Measurements from ENCODE around the gene TMEM231. TPM values are rescaled to one million over a fixed set of nuclear protein-coding genes. Genes with fewer than 3 reads are reported as not detected.
"Not testable (repeated sequence)": the region's sequence is repeated elsewhere in the genome, so short reads cannot be mapped to it uniquely, and the experiment has no call there.

TMEM231 gene
- polyA plus RNA-seq, 6 donors from 2014 or later, result 0.21 to 1.4 (median 1.1) TPM; not detected in 1

DNA sequence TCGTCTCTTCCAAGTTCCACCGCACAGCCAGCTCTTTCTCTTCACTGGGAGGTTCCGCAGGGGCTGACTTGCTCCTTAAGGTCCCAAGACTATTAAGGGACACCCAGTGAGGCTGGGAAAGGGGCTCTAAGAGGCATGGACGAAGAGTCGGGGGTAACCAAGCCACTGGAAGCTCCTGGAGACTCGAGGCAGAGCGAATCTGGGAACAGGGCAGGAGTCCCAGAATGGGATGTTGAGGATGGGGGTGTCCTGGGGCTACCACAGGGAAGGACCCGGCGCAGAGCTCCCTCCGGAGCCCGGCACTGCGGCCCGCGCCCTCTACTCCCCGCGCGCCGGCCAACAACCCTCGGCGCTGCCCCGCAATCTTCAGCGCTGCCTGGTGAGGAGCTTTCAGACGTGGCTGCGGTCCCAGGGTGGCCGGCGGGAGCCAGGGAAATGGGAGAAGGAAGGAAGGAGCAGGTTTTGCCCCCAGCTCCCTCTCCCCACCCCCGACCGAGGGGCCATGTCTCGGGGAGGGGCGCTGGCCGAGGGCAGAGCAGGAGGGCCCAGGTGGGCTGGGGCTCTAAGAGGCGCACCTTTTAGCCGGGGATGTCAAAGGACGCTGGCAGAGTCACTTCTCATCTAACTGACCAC lies 20.7 kb downstream of the TMEM231 start:
- Mint-ChIP-seq H3K27me3 (peaks cover 0 to 6% (median 0%) of the 10 kb centered on the region in 3 donors), H3K36me3 (no peaks in the 10 kb centered on the region)
- no peak for ATAC-seq (ENCODE audit: low read depth in 2 of 2)

GRCh38 chr16:75534560-75535205 lies 21.4 kb downstream of the TMEM231 start:
- no peaks in the 10 kb centered on the region for H3K4me1 Mint-ChIP-seq
- DNase-seq, result no peak
- no peaks in the 10 kb centered on the region for H3K9me3 Mint-ChIP-seq
- H3K27ac Mint-ChIP-seq, result peak overlapping the region in 1 of 6 donors; percentile 70
- H3K27me3 Mint-ChIP-seq, result peaks cover 0 to 6% (median 0%) of the 10 kb centered on the region in 3 donors
- no peaks in the 10 kb centered on the region for H3K36me3 Mint-ChIP-seq
- no peak for ATAC-seq (ENCODE audit: low read depth in 2 of 2)
- no peak overlapping the region for H3K4me3 Mint-ChIP-seq

More for the DNA sequence above, 20.7 kb downstream of the TMEM231 start:
- no peaks in the 10 kb centered on the region for H3K9me3 Mint-ChIP-seq
- H3K27ac Mint-ChIP-seq, result no peak overlapping the region
- H3K4me3 Mint-ChIP-seq, result no peak overlapping the region
- DNase-seq, result no peak
- H3K4me1 Mint-ChIP-seq, result no peaks in the 10 kb centered on the region

- Mint-ChIP-seq H3K4me3 (no peak overlapping the region), H3K27me3 (peaks cover 0 to 6% (median 0%) of the 10 kb centered on the region in 3 donors)
Measured at GRCh38 chr16:75532791-75533190, 23.3 kb downstream of the TMEM231 start.

GRCh38 chr16:75532142-75532765 lies 23.8 kb downstream of the TMEM231 start:
- Mint-ChIP-seq H3K9me3 (no peaks in the 10 kb centered on the region), H3K27ac (no peak overlapping the region), H3K4me1 (no peaks in the 10 kb centered on the region), H3K4me3 (no peak overlapping the region), H3K27me3 (peaks cover 0 to 6% (median 0%) of the 10 kb centered on the region in 3 donors), H3K36me3 (no peaks in the 10 kb centered on the region)
- ATAC-seq (ENCODE audit: low read depth in 2 of 2) (no peak), DNase-seq (no peak)

More at GRCh38 chr16:75532791-75533190, 23.3 kb downstream of the TMEM231 start:
- DNase-seq, result no peak
- H3K9me3 Mint-ChIP-seq, result no peaks in the 10 kb centered on the region
- no peaks in the 10 kb centered on the region for H3K4me1 Mint-ChIP-seq
- no peaks in the 10 kb centered on the region for H3K36me3 Mint-ChIP-seq
- peak overlapping the region in 1 of 6 donors; percentile 60 for H3K27ac Mint-ChIP-seq
- ATAC-seq (ENCODE audit: low read depth in 2 of 2), result no peak

GRCh38 chr16:75529959-75530358 lies 26.1 kb downstream of the TMEM231 start:
- Mint-ChIP-seq H3K4me3 (peak overlapping the region in 1 of 8 donors; percentile 47), H3K27ac (no peak overlapping the region), H3K36me3 (no peaks in the 10 kb centered on the region), H3K4me1 (no peaks in the 10 kb centered on the region), H3K9me3 (no peaks in the 10 kb centered on the region), H3K27me3 (peaks cover 0 to 6% (median 4%) of the 10 kb centered on the region in 3 donors)
- DNase-seq, result no peak
- ATAC-seq (ENCODE audit: low read depth in 2 of 2), result no peak

DNA sequence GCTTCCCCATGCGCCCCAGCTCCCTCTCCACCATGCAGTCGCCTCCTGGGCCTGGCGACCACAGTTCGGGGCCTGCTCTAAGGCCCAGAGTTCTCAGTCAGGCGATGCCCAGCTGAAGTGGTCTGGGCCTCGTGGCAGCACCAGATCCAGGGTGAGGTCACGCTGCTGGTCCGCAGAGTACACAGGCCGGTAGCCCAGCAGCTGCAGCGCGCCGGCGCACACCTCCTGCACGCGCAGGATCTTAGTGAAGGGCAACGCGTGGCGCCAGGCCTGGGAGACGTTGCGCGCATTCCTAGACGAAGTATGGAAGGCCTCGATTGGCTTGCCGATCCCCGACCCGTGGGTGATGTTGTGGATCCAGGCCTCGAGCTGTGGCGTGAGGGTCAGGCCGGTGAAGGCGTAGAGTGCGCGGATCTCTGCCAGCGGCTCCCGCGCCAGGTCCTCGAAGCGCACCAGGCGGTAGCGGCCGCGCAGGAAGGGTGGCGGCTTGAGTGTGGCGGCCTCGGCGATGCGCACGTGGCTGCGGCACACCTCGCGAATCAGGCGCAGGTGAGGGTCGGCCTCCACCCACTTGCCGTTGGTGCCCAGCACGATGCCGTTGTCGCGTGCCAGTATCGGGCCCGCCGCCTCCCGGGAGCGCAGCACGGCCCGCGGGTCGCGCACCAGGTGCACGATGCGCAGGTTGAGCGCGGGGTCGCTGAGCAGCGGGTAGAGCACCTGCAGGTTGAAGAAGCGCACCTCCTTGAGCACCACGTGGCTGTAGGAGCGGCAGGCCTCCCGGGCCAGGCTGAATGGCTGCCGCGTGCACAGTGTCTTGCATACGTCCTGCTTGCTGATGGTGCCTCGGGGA lies 26.8 kb downstream of the TMEM231 start:
- peaks cover 0 to 6% (median 4%) of the 10 kb centered on the region in 3 donors for H3K27me3 Mint-ChIP-seq
- no peak for DNase-seq
- no peak overlapping the region for H3K4me3 Mint-ChIP-seq
- no peaks in the 10 kb centered on the region for H3K9me3 Mint-ChIP-seq
- H3K36me3 Mint-ChIP-seq, result no peaks in the 10 kb centered on the region
- H3K27ac Mint-ChIP-seq, result peak overlapping the region in 1 of 6 donors; percentile 39
- no peak for ATAC-seq (ENCODE audit: low read depth in 2 of 2)
- no peaks in the 10 kb centered on the region for H3K4me1 Mint-ChIP-seq

- H3K4me3 Mint-ChIP-seq, result no peak overlapping the region
- ATAC-seq (ENCODE audit: low read depth in 2 of 2), result no peak
Measured at GRCh38 chr16:75527825-75528299, 28.2 kb downstream of the TMEM231 start.

GRCh38 chr16:75526032-75526790 lies 29.8 kb downstream of the TMEM231 start:
- H3K36me3 Mint-ChIP-seq, result no peaks in the 10 kb centered on the region
- H3K27me3 Mint-ChIP-seq, result peaks cover 0 to 4% (median 2%) of the 10 kb centered on the region in 3 donors
- ATAC-seq (ENCODE audit: low read depth in 2 of 2) (no peak), DNase-seq (no peak)
- no peaks in the 10 kb centered on the region for H3K9me3 Mint-ChIP-seq
- no peak overlapping the region for H3K27ac Mint-ChIP-seq
- no peak overlapping the region for H3K4me3 Mint-ChIP-seq
- no peaks in the 10 kb centered on the region for H3K4me1 Mint-ChIP-seq

More at GRCh38 chr16:75527825-75528299, 28.2 kb downstream of the TMEM231 start:
- H3K4me1 Mint-ChIP-seq, result no peaks in the 10 kb centered on the region
- H3K36me3 Mint-ChIP-seq, result no peaks in the 10 kb centered on the region
- DNase-seq, result no peak
- H3K27me3 Mint-ChIP-seq, result peaks cover 0 to 6% (median 4%) of the 10 kb centered on the region in 3 donors
- H3K9me3 Mint-ChIP-seq, result no peaks in the 10 kb centered on the region
- H3K27ac Mint-ChIP-seq, result peak overlapping the region in 1 of 6 donors; percentile 12

DNA sequence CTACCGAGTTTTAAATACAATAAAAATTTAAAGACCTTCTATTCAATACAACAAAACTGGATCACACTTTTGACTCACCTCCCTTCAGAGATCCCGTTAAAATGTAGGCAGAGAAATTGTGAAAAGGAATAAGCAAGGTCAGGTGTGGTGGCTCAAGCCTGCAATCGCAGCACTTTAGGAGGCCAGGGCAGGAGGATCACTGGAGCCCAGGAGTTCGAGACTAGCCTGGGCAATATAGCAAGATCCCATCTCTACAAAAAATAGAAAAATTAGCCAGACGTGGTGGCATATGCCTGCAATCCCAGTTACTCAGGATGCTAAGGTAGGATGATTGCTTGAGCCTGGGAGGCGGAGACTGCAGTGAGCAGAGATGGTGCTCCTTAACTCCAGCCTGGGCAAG lies 36.9 kb downstream of the TMEM231 start:
- peaks cover 6 to 19% (median 6%) of the 10 kb centered on the region in 3 donors for H3K4me1 Mint-ChIP-seq
- H3K36me3 Mint-ChIP-seq, result no peaks in the 10 kb centered on the region
- ATAC-seq (ENCODE audit: low read depth in 2 of 2) (no peak), DNase-seq (no peak)
- peak overlapping the region in 2 of 8 donors; percentile 12 to 29 for H3K4me3 Mint-ChIP-seq
- no peak overlapping the region for H3K27ac Mint-ChIP-seq
- H3K27me3 Mint-ChIP-seq, result no peaks in the 10 kb centered on the region
- no peaks in the 10 kb centered on the region for H3K9me3 Mint-ChIP-seq

DNA sequence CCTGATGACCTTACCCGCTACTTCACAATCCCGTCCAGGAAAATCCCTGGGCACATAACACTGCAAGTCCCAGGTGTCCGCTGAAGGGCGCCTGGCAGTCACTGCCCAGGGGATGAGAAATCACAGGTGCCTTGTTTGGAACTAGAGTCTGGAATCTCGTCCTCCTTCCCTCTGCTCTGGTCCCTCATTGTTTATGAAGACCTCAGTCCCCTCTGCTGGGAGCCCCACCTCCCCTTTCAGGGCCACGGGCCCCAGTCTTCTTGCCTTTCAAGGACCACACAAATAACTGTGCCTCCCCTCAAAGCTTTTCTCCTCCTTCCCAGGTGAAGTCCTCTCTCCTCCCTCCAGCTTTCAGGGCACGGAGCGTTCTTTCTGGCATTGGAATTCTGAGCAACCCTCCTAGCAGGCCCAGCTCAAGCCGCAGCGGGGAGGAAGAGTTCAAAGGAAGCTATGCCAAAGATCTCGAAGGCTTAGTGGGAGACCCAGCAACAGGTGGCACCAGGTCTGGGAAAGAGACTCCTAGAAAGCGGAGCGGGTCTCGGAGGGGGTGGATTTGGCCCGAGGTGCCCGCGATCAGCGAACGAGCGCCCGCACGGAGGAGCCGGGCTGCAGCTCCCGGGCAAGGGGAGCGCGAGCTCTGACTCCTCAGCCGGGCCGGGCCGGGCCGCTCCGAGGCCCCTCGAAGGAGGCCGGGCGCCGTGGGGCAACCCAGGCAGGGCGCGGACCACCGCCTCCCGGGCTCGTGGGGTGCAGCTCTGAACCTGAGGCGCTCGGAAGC lies 39.7 kb downstream of the TMEM231 start:
- not testable (repeated sequence) for H3K9me3 Mint-ChIP-seq, H3K27me3 Mint-ChIP-seq, H3K36me3 Mint-ChIP-seq
- peaks cover 6 to 19% (median 6%) of the 10 kb centered on the region in 3 donors for H3K4me1 Mint-ChIP-seq
- ATAC-seq (ENCODE audit: low read depth in 2 of 2), result peak; percentile 37
- H3K27ac Mint-ChIP-seq, result peak overlapping the region in 4 of 6 donors; percentile 5 to 82 (median 68)
- H3K4me3 Mint-ChIP-seq, result peak overlapping the region; percentile 76 to 98 (median 86)
- peak; percentile 35 for DNase-seq

DNA sequence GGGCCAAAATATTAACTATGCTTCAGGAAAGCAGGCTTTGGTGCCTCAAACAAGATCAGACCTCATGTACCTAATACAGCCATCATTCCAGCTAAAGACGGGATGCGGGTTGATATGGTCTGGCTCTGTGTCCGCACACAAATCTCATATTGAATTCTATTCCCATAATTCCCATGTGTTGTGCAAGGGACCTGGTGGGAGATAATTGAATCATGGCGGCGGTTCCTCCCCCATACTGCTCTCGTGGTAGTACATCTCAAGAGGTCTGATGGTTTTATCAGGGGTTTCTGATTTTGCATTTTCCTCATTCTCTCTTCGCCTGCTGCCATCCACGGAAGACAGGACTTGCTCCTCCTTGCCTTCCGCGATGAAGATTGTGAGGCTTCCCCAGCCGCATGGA lies 41.8 kb downstream of the TMEM231 start:
- Mint-ChIP-seq H3K36me3 (no peaks in the 10 kb centered on the region), H3K4me1 (peaks cover 6 to 19% (median 6%) of the 10 kb centered on the region in 3 donors), H3K4me3 (peak overlapping the region in 1 of 8 donors; percentile 76), H3K27me3 (no peaks in the 10 kb centered on the region), H3K9me3 (no peaks in the 10 kb centered on the region), H3K27ac (no peak overlapping the region)
- DNase-seq (no peak), ATAC-seq (ENCODE audit: low read depth in 2 of 2) (no peak)

GRCh38 chr16:75506574-75506973 lies 49.5 kb downstream of the TMEM231 start:
- ATAC-seq (ENCODE audit: low read depth in 2 of 2) (no peak), DNase-seq (no peak)
- Mint-ChIP-seq H3K27ac (peak overlapping the region in 1 of 6 donors; percentile 75), H3K27me3 (peaks cover 0 to 12% (median 4%) of the 10 kb centered on the region in 3 donors), H3K4me1 (no peaks in the 10 kb centered on the region), H3K4me3 (no peak overlapping the region), H3K9me3 (no peaks in the 10 kb centered on the region), H3K36me3 (no peaks in the 10 kb centered on the region)

Measured in naive B cell (primary cell).